Right renal cortex interstitium (tissue), 3 donors: Measurements from ENCODE around the gene BCL6B. TPM values are rescaled to one million over a fixed set of nuclear protein-coding genes. Genes with fewer than 3 reads are reported as not detected.

Source experiments
- DNase-seq, 3 donors: peaks; one replicate each; pipeline ENCODE4 v3.0.0-alpha.2; 2013; ENCODE audit warnings: low read depth in 3 of 3, low spot score in 2 of 3
- polyA plus RNA-seq, 3 donors: library from polyadenylated mRNA; unstranded; fragments of 120-200 nt; gene quantifications; one replicate each; pipeline ENCODE4 v1.2.1, GENCODE V29; 2013; ENCODE audit not compliant: insufficient read length in 3 of 3

The BCL6B gene
- polyA plus RNA-seq, 3 donors: 25.3 to 27.7 (median 25.4) TPM

- DNase-seq: no peak
These were observed 17.1 kb upstream of the BCL6B start for GRCh38 chr17:7005716-7006115.

DNA sequence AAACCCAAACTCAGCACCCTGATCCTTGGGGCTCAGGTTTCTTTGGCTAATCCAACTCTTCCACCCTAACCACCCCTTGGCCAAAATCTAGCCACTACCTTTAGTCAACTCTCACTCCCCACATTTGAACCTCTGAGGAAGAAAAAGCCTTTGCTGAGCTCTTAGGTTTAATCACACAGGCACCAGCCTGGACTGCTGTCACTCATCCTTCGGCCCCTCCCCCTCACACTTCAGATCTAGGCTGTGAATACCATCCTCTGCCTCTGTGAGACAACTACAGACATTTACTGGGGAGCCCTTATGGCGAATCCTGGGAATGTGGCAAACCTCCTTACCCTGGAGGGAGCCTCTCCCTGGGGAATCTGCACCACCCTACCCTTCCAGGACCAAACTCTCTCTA is 15.7 kb upstream of the BCL6B start:
- no peak for DNase-seq

DNA sequence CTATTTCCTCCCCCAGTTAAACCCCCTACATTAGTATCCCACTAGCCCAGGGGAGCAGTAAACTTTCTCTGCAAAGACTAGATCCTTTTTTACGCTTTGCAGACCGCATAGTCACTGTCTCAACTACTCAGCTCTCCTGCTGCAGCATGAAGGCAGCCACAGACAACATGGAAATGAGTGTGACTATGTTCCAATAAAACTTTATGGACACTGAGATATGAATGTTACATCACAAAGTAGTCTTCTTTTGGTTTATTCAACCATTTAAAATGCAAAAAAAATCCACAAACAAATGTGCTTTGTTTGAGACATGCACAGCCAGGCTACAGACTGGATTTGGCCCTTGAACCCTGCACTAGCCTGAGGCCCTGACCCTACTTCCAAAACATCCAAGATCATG is 12.3 kb upstream of the BCL6B start:
- no peak for DNase-seq

- no peak for DNase-seq
These were observed 11.4 kb upstream of the BCL6B start for GRCh38 chr17:7011415-7011814.

GRCh38 chr17:7011942-7012254 is 11.0 kb upstream of the BCL6B start:
- no peak for DNase-seq

GRCh38 chr17:7014261-7014994 is 8.4 kb upstream of the BCL6B start:
- DNase-seq: peak in 2 of 3 donors; percentile 85 to 87

- no peak for DNase-seq
These were observed 7.6 kb upstream of the BCL6B start for GRCh38 chr17:7014995-7015958.

- DNase-seq: no peak
These were observed 6.4 kb upstream of the BCL6B start for GRCh38 chr17:7016418-7016817.

- DNase-seq: no peak
These were observed 5.7 kb upstream of the BCL6B start for GRCh38 chr17:7016886-7017826.

DNA sequence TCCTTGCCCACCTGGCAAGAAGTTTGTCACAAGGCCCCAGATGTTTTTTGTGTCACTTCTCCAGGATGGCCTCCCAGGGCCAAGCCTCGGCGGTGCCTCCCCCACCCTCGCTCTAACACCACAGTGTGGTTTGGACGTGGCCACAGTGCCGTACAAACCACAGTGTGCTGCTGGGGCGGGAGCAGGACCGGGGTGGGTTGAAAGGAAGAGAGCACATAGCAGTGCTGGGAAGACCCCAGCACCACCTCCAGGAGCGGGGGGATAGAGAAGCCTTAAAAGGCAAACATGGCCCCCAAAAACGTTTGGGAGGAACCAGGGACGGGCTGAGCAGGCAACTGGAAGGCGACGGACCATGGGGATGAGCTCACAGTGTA is 5.0 kb upstream of the BCL6B start:
- DNase-seq: no peak

DNA sequence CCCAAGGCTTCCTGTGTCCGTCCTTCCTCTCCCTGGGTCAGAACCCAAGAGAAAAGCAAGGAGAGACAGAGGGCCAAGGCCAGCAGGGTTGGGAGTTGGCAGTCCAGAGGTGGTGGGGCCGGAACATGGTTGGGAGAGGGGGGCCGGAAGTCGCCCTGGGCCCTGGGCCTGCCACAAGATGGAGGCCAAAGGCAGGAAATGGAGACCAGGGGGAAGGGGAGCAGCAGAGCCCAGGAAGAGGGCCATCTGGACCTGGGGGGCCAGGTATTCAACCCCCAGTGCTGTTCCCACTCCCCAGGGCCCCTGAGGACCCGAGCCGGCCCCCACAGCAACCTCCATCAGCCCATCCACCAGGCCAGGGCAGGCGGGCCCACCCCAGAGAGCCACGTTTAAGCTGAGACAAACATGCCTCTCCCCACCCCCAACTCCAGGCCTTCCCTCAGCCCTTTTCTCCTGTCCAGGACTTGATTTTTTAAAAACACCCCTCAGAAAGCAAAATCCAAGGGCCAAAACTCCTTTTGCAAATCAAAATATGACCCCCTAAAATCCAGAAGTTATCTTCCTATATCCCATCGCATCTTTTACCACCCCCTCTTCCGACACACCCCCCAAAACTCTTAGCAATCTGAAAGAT is 4.4 kb upstream of the BCL6B start:
- no peak for DNase-seq

DNA sequence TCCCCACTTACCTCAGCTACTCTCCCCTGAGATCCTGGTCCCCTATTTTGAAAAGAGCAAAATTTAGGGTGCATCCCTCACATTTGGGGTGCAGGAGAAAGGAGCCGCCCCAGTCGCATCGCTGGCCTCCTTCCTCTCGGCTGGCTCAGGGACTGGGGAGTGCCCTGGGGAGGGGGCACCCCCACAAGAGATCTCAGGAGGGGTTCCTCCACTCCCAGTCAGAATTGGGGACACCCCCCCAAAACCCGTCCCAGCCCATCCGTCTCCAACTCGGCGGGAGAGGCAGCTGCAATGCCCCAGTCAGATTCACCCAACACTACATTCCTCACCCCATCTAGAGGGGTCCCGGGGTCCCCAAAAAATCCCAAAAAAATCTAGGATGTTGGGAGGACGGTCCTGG is 3.5 kb upstream of the BCL6B start:
- DNase-seq: no peak

DNA sequence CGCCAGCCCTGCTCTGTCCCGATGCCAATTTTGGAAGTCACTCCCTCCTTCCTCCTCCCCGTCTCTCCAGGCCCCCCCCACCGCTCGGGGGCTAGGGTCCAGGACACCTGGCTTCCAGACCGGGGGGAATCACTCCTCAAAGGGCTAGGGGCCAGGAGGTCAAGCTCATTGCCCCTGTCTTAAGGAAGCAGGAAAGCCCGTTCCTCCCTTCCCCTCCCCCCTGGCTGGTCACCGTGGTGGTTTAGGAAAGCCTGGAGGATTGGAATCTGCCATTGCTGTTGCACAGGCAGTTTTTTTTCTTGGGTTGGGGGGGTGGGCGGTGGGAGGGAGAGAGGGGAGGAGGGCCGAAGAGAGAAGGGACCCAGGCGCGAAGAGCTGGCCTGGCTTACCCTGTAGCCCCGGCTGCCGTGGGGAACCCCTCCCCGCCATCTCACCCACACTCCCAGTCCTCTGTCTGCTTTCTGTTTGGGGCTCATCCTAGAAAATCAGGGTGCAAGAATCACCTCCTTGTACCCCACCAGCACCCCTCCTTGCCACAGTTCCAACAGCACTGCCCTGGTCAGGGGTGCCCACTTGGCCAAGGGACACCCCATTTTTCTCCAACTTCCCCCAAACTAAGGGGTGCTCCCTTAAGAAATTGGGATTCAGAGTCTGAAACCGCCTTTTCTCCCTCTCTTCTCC is 2.9 kb upstream of the BCL6B start:
- no peak for DNase-seq

GRCh38 chr17:7020894-7021664 is 1.8 kb upstream of the BCL6B start:
- DNase-seq: no peak

GRCh38 chr17:7021993-7022778 is 664 bp upstream of the BCL6B start:
- no peak for DNase-seq

DNA sequence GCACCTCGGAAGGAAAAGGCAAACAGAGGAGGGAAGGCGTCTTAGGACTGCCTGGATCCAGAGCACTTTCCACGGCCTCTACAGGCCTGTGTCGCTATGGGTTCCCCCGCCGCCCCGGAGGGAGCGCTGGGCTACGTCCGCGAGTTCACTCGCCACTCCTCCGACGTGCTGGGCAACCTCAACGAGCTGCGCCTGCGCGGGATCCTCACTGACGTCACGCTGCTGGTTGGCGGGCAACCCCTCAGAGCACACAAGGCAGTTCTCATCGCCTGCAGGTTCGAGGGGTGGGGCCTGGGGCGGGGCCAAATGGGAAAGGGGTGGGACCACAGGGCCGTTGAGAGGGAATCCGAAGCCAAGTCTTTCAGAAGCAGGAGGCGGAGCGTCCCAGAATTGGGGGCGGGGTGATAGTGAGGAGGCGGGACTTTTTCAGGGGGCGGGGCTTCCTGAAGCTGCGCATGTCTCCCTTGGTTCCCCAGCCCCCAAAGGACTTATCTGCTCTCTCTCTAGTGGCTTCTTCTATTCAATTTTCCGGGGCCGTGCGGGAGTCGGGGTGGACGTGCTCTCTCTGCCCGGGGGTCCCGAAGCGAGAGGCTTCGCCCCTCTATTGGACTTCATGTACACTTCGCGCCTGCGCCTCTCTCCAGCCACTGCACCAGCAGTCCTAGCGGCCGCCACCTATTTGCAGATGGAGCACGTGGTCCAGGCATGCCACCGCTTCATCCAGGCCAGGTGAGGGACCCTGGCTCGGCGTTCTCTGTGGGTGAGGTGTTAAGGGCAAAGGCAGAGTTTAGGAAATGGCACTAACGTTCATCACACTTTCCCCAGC is 939 bp downstream of the BCL6B start:
- DNase-seq: no peak

- DNase-seq: no peak
These were observed 1.5 kb downstream of the BCL6B start for GRCh38 chr17:7024402-7024785.

DNA sequence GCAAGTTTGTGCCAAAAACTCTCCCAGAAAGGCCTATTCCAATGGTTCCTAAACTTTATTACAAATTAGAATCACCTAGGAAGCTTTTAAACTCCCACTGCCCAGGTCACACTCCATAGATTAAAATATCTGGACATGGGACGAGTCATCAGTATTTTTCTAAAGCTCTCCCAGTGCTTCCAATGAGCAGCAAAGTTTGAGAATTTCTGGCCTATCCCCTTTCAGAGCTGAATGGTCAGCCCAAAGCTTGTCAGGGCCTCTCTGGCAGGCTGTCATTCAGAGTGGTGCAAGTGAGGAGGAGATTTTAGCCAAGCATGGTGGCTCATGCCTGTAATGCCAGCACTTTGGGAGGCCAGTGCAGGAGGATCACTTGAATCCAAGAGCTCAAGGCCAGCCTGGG is 2.4 kb downstream of the BCL6B start:
- DNase-seq: no peak
